Activated T-cell treated with anti-CD3 and anti-CD28 coated beads for 48 hours (primary cell): ENCODE measurements around the gene UBE2Q2.
"Not testable (repeated sequence)": the region's sequence is repeated elsewhere in the genome, so short reads cannot be mapped to it uniquely, and the experiment has no call there.

Experiments used
- DNase-seq: peaks from one replicate; pipeline ENCODE4 v3.0.0-alpha.2; 2020; ENCODE audit warnings: low read depth

Gene UBE2Q2

DNA sequence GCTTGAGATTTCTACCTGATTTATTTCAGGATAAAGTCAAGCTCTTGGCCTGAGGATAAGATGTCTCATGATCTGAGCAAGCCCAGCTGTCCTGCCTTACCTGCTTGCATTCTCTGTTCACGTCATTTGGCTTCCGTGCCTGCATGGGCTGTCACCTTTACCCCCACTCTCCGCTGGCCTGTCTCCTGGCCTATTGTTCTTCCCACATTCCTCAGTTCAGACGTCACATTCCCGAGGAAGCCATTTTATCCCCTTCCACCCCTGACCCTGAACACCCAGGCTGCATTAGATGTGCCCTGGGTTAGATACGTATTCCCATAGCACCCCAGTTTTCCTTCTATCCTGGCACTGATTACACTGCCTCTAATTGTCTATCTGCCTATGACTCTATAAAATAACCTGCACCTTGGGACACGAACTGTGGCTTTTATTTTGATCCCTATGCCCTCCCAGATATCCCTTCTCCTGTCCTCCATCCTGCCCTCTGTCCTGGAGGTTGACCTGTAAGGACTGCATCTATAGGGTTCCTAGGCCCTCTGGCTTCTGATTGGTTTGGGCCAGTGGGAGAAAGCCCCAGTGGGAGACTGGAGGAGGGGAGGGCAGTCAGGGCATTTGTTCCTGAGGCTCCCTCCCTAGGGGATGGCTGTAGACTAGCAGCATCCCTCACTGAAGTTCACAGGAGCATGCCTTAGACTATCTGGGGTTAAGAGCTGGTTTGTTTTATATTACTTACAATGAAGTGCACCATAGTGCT lies 19.2 kb upstream of the UBE2Q2 start:
- no peak for DNase-seq

DNA sequence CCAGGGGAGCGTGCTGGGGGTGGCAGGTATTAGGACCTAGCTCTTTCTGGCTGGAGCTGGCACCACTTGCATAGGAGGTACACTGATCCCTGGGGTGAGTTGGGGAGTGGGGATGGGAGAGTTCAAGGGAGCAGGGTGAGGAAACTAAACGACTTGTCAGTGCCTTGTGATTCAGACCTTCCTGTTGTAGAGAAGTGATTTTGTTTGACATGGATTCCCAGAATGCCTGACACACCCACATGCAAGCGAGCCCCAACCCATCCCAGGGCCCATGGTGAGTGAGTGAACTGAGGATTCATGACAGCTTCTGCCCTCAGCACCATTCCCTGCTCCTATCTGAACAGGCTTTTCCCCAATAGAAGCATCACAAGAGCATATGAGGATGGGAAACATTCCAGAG lies 15.6 kb upstream of the UBE2Q2 start:
- DNase-seq: no peak

DNA sequence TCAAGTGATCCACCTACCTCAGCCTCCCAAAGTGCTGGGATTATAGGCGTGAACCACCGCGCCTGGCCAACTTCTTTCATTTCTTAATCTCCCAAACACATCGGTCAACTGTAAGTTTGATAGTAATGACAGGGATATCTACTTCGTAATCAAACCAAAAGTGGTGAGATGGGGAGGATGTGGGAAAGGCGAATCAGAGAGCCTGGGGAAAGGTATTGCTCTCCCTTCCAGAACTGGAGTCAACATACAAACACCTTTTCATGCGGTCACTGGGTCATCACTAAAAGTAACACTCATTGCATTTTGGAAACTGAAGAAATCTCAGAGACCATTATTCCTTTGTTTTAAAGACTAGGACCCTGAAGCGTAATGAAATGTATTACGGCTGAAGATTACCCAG lies 14.8 kb upstream of the UBE2Q2 start:
- no peak for DNase-seq

GRCh38 chr15:75830910-75831805 lies 12.1 kb upstream of the UBE2Q2 start:
- DNase-seq: no peak

DNA sequence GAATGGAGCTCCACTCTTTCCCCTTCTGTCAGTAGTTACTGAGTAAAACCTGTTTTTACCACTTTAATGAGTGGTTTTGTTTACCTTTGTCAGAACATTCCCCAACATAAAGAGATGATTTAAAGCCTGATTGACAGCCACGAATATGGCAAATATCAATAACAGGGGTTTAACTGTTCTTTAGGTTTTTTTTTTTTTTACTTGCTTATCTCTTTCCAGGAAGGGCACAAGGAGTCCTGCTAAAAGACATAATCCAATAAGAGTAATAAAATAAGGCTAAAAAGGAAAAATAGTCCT lies 11.5 kb upstream of the UBE2Q2 start:
- DNase-seq: no peak

DNA sequence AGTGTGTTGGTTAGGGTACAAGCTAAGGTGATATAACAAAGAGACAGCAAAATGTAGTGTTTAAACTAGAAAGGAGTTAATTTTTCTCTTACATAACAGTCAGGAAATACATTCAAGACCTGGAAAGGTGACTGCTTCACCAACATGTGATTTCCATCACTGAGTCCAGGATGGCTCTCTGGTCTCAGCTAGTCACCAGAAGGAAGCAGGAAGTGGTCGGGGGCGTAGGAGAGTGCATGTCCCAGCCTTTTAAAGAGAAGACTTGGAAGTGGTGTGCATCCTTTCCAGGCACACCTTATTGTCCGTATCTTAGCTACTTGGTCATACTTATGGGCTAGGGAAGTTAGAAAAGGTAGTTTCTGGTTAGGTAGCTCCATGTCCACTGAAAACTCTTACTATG lies 11.1 kb upstream of the UBE2Q2 start:
- DNase-seq: no peak

GRCh38 chr15:75834021-75834420 lies 9.2 kb upstream of the UBE2Q2 start:
- no peak for DNase-seq

DNA sequence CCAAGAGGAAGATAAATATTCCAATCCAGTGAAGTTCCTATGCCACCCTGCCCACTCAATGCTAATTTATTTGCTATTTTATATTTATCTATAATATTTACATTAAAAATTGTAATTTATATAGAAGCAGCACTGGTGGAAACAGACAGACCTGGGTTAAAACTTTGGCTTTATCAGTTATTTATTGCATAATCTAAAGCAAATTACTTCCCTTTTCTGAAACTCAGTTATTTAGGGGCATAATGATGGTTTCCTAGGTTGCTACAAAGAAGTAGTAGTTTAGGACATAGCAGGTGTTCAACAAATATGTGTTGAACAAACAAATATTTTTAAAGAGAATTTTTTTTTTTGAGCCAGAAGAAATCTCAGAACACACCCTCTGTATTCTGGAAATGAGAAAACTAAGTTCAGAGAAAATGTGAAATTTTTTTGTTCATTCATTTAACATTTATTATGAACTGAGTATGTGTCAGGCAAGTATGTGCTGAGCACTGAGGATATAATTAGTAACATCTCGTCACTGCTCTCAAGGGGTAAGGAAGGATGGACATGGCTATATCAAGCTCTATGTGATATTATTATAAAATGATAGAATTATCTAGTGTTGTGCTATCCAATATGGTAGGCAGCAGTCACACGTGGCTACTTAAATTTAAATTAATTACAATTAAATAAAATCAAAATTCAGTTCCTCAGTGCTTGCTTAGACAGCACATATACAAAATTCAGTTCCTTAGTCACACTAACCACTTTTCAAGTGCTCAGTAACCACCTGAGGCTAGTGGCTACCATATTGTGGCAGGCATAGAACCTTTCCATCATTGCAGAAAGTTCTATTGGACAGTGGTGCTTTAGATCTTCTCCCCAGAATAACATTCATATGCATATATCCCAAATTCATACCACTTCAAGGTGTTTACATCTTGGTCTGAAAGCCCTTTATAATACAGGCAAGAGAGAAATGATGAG lies 7.0 kb upstream of the UBE2Q2 start:
- no peak for DNase-seq

DNA sequence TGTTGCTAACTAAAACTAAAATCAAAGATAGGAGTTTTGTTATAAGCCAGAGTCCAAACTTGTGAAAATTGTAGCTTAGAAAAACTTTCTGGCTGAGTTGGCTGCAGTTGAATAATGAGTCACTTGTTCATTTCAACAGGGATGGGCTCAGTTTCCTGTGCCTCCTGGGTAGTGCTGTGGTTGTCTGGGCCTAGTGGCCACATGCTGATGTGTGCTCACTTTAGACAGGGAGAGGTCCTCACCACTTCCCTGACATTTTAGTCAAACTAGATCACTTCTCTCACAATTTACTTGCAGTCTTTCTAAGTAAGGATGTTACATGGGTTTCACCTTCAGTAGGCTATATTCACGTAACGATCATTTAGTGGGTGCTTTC lies 6.3 kb upstream of the UBE2Q2 start:
- peak; percentile 29 for DNase-seq

DNA sequence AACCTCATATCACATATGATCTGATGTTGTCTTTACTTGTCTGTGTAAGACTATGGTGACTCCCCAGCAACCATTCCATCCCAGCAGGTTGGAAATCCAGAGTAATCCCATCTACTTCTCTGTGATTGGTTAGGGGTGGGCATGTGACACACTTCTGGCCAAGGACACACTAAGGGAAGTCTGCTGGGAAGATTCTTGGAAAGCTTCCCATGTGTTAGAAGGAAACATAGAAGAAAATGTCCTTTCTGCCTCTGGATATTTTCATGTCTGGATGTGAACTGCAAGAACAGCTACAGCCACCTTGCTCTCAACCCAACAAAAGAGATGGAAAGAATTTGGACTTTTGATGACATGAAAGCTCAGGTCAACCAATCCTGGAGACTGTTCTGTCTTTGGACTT lies 2.6 kb upstream of the UBE2Q2 start:
- DNase-seq: no peak

DNA sequence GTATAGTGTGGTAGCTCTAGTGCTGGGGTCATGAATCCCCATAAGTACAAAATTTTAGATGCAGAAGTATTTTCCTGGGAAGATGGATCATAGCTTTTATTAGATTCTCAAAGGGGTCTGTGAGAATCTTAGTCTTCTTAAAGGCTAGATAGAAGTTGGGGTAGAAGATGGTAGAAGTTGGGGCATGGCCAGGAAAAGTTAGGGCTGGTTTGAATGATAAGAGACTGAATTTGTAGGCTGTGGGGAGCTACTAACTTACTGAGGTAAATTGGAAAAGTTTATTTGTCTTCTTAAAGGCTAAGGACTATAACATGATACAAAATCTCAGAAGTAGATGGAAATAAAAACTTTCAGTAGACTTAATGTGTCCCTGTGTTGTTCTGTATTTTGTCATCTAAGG lies 1.6 kb upstream of the UBE2Q2 start:
- no peak for DNase-seq

GRCh38 chr15:75843678-75844581 lies 683 bp downstream of the UBE2Q2 start:
- peak; percentile 38 for DNase-seq

GRCh38 chr15:75844629-75845335 lies 1.5 kb downstream of the UBE2Q2 start:
- no peak for DNase-seq

DNA sequence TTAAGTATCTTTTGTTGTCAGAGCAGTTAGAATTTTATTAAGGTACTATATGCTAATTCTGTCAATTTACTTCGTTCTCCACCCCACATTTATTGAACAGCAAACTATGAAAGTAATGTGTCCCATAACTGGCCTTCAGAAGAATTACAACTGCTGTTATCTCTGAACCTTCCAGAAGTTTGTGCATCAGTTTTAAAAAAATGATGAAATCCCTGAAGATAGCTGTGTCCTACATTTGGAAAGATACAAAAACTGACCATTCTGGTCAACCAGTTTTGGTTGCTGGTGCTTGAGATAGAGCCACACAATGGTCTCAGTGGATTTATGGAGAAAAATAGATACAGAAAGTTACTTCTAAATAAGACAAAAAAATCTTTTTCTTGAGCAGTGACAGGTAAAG lies 5.9 kb downstream of the UBE2Q2 start:
- no peak for DNase-seq

DNA sequence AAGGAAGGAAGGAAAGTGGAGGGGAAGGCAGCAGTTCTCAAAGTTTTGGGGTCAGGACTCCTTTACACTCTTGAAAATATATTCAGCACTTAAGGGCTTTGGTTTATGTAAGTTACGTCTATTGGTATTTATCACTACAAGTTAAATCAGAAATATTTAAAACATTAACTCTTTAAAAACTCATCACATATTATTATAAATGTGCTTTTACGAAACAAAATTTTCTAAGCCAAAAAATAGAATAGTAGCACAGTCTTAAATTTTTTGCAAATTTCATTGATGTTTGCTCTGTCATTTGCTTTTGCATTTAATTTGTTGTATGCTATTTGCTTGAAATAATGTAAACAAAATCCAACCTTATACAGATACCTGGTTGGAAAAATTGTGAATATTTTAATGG lies 7.5 kb downstream of the UBE2Q2 start:
- DNase-seq: no peak

GRCh38 chr15:75851566-75851965 lies 8.3 kb downstream of the UBE2Q2 start:
- DNase-seq: not testable (repeated sequence)

DNA sequence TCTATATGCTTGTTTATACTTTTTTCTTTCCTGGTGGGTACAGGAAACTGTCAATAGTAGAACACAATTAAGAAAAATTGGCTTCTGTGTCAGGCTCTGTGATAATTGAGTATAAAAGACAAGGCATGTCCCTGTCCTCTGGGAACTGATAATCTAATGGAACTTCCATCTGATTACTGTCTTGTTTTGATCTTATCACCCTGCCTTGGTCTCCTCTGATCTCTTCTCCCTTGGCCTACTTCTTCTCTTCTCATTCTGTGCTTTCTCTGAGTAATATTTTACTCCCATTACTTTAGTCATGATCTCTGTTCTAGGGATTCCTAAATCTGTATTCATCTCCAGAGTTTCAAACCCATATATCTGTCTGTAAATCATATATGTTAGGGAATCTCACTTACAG lies 14.6 kb downstream of the UBE2Q2 start:
- DNase-seq: no peak

GRCh38 chr15:75861750-75862402 lies 18.6 kb downstream of the UBE2Q2 start:
- DNase-seq: no peak

DNA sequence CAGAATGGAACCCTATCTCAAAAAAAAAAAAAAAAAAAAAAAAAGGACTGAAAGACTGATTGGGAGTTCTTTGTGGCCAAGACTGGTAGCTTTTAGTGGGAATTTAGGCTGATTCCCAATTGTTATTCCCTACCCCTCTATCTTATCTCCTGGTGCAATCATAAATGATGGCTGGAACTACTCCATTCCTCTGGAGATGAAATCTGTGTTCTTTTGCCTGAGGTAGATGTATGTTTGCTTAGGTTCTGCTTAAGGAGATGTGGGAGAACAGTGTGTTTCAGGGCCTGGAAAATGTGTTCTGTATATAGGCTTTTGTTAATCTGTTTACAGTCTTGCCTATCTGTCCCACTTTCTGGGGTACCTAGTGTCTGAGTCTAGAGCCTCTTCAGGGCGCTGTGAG lies 19.5 kb downstream of the UBE2Q2 start:
- no peak for DNase-seq
